ENCODE data around the gene CDH8.
"Not testable (repeated sequence)": the region's sequence is repeated elsewhere in the genome, so short reads cannot be mapped to it uniquely, and the experiment has no call there.

CDH8 gene

DNA sequence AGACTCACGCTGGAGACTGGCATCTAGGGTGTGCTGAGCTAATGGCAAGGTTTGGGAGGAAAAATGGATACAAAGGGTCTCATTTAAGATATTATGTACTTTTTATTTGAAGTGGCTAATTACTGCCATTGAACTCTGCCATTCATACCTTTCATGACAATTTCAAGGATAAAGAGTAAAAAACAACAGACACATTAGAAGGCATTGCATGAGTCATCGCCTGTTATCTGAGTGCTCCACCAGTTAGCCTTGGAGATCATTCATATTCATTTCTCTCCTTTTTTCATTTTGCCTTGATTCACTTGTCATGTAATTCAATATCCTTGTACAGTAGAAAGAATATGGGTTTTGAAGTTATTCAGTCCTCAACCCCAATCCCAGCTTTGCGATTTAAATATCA lies 109.5 kb downstream of the CDH8 start:
- no peak for DNase-seq

DNA sequence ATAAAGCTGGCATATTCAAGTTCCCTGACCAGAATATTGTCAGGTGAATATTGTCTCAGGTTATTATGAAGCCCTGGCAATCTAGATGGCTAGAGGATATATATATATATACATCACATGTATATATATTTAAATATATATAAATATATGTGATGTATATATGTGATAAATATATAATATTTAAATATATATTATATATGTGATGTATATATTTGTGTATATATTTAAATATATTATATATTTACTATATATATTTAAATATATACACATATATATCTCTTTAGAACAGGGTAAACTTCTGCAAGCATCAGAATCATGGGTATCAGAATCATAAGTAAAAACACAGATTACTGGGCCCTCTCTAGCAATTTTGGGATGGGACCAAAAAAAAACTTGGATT lies 112.6 kb downstream of the CDH8 start:
- no peak for DNase-seq

DNA sequence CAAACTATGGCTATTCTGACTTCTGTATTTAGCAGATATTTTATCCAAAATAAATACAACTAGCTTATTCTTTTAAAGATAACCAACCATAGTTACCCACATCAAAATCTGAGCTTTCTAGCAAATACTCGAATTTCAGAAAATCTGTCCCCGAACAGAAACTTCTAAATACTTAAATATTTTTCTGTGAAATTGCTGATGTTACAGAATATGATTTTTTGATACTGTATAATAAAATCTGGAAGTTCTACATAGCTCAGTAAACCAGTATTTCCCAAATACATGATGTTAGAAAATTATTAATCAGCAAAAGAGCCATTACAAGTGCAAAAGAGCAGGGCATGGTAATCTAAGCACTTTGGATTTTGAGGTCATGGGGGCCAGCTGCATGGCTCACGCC lies 114.9 kb downstream of the CDH8 start:
- DNase-seq: no peak

DNA sequence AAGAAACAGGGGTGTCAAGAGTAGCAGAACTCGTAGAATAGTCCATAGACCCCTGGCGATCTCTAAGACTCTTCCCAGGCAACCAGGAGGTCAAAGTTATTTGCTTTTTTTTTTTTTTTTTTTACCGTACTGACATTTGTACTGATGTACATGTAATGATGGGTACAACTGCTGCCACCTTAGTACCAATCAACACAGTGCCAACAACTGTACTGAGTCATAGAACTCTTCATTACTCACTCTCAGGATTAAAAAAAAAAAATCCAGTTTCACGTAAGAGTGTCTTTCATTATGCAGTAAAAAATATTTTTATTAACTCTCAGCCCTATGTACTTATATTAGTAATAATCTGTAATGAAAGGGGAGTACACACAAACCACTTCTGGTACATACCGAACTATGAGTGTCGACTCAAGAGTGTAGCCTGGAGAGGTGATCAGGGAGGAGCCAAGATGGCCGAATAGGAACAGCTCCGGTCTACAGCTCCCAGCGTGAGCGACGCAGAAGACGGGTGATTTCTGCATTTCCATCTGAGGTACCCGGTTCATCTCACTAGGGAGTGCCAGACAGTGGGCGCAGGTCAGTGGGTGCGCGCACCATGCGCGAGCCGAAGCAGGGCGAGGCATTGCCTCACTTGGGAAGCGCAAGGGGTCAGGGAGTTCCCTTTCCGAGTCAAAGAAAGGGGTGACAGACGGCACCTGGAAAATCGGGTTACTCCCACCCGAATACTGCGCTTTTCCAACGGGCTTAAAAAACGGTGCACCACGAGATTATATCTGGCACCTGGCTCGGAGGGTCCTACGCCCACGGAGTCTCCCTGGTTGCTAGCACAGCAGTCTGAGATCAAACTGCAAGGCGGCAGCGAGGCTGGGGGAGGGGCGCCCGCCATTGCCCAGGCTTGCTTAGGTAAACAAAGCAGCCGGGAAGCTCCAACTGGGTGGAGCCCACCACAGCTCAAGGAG lies 118.1 kb downstream of the CDH8 start:
- DNase-seq: not testable (repeated sequence)

DNA sequence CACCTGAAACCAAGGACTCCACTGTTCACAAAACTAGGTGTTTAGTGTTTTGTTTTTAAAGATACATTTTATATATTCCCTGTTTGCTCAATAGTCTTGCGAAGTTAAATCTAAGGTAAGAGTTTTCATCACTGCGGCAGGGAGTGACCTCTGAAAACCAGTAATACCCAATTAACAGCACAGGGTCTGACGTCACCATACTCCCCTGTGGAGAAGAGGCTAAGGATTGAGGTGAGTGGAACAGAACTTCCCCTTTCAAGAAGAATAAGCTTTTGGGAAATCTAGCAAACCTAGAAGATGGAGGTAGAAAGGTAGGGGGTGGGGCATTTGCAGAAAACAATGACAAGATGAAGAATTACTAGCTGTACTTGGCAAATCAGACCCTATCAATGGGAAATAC lies 120.7 kb downstream of the CDH8 start:
- DNase-seq: no peak

DNA sequence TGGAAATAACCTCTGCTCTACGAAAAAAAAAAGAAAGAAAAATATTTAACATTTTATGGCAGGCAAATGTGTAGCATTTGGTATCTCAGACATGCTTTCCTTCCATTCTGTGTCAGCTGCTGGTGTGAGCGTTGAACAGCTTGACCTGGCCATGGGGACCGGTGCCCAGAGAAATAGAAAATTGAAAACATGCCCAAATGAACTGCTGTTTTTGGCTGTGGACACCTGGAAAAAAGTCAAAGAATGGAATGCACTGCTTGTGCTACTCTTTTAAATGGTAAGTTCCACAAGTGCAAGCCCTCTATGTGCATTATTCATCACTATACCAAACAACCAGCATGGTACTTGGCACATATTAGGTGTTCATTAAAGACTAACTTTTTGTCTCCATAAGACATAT lies 127.2 kb downstream of the CDH8 start:
- DNase-seq: no peak

DNA sequence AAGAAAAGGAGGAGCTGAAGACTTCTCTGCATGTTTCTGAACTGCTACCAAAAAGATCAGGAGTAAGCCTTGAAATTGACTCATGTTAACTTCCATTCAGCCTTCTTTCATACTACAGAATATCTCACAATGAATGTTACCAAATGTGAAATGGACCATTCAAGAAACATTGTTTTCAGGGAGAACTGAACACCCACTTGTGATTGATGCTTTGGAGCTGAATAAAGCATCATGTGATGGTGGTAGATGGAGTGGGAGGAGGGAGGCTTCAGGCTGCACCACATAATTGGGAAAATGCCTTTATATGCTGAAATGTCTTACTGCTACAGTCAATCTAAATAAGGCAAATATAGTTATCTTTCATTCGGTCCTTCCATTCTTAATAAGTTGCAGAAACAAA lies 127.8 kb downstream of the CDH8 start:
- no peak for DNase-seq

DNA sequence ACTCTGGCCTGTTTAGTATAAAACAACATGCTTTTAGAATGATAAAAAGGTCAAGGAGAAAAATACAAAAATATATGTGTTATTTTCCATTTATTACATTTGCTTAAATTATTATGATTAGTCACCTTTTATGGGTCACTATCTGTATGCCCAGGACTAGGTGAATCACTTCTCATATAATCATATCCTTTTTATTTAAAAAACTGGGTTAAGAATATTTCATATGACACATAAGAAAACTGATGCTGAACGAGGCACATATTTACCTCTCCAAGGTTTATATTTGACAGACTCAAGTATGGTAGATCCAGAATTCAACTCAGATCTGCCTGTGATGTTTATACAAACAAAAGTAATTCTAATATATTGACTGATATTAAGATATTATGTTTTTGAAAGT lies 134.5 kb downstream of the CDH8 start:
- no peak for DNase-seq

DNA sequence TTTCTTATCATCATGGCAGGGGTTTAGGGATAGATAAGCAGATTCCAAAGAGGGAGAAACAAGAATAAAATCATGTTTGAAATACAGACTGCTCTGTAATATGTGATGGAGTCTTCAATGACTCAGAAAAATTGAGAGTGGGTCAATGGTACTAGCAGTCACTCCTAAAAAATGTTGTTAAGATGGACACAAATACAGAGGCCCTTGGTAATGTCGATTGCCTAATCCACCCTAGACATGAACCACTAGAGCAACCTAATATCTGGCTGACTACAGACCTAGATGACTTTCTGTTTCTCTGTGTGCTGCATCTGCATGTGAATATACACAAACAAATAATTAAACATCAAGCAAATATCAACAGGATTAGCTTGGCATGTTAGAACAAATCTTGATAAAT lies 135.8 kb downstream of the CDH8 start:
- DNase-seq: no peak

DNA sequence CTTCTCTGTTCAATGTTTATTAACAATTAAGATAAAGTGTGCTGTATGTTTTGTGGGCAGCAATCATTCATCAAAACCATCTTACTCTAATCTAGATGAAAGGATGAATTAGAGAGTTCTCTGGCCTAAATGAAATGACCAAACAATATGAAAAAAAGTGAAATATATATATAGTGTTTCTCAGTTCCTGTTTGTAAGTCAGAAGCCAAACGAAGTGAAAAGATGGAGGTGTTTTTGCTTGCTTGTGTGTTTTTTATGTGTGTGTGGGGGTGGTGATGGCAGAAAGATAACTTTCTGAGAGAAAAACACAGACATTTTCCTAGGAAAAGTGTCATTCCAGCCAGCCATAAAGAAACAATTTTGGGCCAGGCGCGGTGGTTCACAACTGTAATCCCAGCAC lies 138.6 kb downstream of the CDH8 start:
- no peak for DNase-seq

DNA sequence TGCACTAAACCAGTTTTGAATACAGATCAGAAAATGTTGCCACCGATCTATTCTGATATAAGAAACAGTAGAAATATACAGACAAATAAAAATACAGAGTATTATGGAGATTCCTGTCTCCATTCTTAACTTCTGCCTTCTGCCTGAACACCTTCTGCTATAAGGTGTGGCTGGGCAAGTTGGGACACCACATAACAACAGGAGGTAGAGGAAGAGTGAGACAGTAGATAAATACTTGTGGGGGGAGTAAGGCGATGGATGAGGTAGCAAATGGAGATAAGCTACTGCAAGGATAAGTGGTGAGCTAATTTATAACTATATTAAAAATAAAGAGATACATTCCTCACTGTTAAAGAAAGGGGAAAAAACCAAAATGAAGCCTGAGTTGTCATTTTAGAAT lies 143.7 kb downstream of the CDH8 start:
- DNase-seq: no peak

DNA sequence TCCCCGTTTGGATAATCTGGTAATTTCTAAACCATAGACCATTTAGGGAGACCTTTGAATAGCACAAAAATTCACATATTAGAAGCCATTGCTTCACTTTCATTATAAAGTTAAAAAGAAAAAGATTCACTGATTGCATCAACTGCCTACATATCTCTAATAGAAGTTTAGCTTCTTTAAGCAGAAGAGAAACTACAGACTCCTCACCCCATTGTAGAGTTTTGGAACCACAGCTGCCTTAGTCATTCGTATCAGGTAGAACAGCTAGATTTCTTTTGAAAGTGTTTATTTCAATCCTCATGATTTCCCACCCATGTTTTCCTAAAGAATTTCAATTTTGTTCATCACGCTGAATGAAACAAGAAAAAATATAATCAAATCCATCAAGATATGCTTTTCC lies 144.8 kb downstream of the CDH8 start:
- no peak for DNase-seq

DNA sequence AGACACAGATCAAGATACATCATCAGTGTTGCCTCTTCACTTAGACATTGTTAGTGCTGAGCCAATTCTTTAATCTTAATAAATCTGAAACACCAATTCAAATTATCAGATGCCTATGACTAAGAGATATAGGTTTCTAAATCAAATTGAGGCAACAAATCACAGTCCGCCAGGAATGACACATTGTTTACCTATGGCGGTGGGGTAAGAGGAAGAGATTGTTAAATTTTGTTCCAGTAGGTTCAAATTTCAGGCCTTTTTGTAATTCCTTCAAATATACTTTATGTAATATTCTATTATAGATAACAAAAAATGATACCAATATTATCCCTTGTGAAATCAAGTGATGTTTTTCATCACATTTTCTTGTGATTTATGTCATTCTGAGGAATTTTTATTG lies 145.9 kb downstream of the CDH8 start:
- no peak for DNase-seq

DNA sequence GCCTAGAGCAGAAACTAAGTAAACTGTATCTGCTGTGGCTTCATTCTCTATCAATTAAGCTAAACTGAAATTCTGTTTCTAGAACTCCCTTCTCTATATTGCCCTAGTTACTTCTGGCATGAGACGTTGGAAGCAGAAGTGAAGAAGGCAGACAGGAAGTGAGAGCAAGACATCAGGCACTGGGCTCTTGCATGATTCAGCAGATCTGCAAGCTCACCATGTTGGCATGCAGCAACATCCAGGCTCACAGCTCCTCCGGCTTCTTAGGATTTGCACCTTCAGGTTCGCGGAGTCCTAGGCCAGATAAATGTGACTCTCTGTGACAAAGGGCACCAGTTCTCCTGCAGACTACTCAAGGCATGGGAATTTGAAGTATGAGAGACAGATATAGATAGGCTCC lies 148.3 kb downstream of the CDH8 start:
- no peak for DNase-seq

DNA sequence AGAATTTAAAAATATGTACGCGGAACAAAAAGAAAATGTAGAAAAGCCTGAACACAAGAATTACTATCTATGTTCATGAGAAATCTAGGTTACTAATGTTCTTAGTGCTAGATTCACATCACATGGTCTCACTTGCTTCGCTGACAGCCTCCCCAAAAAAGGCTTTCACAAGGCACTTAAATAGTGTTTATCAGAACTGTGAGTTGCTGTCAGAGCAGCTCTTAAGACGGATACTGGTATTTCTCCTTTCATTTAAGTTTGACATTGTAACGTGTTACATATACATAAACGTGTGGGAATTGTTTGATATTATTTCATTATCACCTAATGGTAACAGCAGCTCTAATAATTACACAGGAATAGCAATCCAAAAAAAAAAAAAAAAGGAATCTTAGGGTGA lies 150.9 kb downstream of the CDH8 start:
- DNase-seq: no peak

DNA sequence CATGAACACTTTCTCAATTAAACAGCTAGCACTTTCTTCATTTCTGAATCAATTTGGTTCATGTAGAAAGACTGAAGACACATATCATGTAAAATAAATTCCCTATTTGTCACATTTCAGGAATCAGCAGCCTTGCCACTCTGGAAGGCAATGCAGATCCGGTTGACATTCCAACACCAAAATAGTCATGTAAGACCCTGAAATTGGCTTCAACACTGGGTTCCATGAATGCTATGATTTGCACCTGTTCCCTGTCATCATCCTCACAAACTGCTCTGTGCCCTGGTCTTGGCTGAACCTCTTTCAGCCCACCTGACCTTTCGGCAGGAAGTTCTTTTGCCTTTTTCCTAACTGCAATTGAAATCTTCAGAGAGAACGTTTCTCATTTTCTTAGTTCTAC lies 156.9 kb downstream of the CDH8 start:
- DNase-seq: no peak

DNA sequence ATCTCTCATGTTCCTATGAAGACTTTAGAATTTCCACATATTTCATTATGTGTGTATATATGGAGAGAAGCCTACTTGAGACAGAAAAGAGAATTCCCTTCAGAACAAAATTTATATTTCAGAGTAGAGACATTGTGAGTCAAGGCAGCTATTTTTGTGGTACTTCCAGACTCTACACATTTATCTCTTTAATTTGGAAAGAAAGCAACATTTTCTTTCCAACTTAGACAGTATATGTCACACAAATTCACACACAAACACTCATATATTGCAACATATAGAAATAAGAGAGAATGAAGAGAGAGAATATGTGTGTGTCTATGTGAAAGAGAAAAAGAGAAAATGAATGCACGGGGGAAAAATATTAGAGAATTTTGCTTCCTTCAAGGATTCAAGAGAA lies 158.8 kb downstream of the CDH8 start:
- no peak for DNase-seq

DNA sequence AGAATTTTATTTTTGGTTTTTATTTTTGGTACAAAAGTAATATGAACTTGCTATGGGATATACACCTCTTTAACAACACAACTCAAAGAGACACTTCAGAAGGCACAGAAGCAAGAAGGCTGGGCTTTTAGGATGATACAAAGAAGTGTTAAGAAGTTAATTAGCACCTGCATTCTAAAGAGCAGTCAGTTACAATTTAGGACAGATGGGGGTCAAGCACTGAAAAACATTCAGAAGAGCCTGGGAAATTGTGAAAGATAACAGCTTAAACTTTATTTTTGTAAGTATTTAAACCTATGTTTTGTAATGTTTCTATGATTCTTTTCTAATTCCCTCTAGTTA lies 163.5 kb downstream of the CDH8 start:
- DNase-seq: no peak

DNA sequence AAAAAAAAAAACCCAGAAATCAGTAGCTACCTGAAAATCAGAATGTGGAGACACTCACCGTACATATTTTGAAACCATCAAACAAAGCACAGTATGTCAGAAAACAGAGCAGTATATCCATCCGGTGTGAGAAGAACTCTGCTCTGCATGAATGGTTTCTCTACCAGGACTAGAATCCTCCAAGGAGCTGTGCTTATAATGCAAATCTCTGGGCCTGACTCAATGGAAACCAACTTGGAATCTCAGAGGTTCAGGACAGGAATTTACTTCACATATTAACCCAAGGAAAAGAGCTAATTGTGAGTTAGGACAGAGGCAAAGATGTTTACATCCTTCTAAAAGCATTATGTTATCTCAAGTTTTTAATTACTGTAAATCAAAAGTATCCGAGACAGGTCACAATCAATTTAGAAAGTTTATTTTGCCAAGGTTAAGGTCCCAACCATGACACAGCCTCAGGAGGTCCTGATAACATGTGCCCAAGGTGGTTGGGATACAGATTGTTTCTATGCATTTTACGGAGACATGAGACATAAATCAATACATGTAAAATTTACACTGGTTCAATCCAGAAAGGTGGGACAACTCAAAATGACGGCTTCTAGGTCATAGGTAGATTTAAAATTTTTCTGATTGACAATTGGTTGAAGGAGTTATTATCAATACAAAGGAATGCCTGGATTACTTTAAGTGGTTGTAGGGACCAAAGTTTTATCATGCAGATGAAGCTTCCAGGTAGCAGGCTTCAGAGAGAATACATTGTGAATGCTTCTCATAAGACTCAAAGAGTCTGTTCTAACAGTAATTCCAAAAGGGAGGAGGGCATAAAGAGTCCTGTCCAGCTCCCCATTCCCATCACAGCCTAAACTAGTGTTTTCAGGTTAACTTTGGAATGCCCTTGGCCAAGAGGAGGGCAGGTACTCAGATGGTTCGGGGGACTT lies 164.1 kb downstream of the CDH8 start:
- DNase-seq: no peak

DNA sequence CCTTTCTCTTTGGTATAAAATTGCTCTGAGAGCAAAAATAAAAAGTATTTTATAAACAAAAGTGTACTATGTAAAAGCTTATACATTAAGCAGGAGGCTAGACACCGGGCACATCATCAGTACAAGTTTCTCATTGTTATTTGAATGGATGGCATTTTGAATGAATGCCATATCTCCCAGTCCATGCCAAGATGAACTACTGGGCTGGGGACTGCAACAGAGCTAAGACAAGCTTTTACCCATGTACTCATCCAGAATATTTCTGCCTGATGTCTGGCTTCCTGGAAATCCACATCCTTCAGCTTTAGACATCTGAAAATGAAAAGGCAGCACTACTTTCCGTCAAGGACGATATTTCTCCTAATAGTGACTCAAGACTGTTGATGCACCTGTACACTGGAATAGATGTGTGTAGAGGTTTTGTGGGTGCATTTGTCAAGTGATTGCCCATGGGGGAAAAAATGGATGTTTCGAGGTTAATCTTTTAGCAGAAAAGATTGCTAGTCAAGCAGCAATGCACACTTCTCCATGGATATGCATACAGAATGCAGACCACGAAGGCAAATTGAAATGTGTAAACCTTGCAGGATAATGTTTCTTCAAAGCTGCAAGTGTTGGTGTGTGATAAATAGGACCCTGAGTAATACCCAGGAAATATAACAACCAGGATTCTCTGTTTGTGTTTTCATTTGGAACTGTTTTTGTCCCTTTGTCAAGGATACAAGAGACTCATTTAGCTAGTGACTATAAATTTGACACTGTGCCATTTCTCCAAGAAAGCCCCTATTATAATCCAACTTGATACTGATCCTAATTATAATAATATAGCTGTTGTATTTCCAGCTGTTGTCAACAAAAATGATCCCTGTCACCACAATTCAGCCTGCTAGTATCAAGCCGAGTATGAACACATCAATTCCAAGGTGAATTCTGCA lies 173.8 kb downstream of the CDH8 start:
- DNase-seq: no peak

DNA sequence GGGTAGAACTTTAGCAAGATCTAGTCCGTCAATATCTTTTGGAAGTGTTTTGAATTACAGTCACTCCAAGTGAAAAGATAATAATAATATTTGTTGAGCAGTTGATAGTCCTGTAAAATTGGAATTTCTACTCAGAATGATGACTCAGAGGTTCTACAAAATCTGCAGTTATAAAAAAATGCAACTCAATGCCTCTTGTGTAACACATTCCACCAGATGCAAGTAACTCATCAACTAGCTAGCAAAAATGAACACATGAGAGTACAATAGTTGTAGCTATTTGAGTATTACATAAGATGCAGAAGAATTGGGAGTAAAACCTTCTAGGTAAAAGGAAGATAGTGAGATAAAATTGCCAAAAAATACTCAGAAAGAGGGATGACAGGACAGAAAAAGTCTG lies 177.2 kb downstream of the CDH8 start:
- no peak for DNase-seq

DNA sequence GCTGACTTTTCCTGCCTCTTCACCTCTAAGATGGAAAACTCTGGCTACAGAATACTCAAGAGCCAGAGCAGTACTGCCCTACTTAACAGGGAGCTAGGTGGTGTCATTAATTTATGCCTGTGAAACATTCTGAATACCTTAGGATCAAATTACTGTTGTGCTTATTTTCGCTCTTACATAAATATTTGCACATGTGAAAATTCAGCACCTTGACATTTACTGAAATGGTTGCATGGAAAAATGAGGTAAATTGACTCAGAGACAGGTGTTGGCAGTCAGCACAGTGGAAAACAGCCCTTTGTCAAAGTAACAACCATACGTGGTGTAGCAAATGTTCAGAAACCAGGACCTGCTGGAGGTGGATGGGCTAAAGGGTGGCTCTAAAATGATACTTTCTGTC lies 193.6 kb downstream of the CDH8 start:
- DNase-seq: no peak

DNA sequence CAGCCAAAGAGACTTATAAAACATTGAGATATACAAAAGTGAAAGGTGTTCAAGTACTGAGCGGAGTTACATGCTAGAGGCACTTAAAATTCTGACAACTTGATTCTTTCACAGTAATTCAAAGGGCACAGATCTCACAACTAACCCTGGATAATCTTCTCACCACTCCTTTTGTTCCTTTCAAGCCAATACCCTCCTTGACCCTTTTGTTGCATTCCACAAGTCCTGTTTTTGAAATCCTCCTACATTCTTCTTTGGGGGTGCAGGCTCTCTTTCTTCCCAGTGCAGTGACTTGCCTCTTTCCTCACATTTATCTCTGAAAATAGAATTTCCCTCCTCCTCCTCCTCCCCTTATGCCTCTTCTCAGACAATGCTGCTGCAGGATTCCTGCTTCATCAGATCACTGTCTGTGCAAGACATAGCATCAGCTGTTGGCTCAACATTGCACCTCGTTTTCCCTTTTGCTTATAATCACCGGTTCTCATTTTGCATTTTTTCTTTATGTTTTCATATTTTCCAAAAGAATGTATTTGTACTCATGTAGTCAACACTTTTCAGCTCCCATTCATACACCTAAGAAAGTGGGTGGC lies 199.3 kb downstream of the CDH8 start:
- no peak for DNase-seq
